ENCODE measurements around the gene MPZL1.
"Not testable (repeated sequence)": the region's sequence is repeated elsewhere in the genome, so short reads cannot be mapped to it uniquely, and the experiment has no call there.

MPZL1 gene

DNA sequence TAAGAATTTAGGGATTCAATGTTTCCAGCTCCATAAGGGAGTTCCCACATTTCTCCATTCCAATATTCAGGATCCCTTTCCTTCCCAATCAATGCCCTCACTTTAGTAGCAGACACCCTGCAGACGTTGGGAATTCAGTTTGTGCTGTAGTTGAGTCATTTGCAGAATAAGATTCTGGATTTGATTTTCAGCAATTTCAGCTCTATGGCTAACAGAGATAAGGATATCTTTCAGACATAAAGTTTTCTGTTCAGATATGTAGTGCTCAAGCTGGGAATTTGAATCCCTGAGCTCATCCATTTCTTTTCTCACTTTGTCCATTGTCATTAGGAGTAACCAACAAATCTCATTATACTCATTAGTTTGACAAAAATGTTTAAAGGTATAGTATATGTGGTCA, 13.1 kb downstream of the MPZL1 start:
- peaks cover 3% of the 10 kb centered on the region for H3K36me3 ChIP-seq (ENCODE audit: control insufficient read depth, insufficient read depth, low read length)
- WGBS, 2 experiments = 92 to 94% methylated on average over 1 of the region's 1 CpG
- no peaks in the 10 kb centered on the region for H3K27me3 ChIP-seq (ENCODE audit: control insufficient read depth, insufficient read depth, low read length, poor library complexity, severe bottlenecking)
- no peaks in the 10 kb centered on the region for H3K4me1 ChIP-seq (ENCODE audit: control insufficient read depth, insufficient read depth, low read length)
- no peak overlapping the region for H3K4me3 ChIP-seq (ENCODE audit: insufficient read depth, low read depth, low read length)
- no peak overlapping the region for H3K27ac ChIP-seq (ENCODE audit: insufficient read depth, low read depth, low read length, poor library complexity, severe bottlenecking)
- no peaks in the 10 kb centered on the region for H3K9me3 ChIP-seq (ENCODE audit: control insufficient read depth, low read length)

DNA sequence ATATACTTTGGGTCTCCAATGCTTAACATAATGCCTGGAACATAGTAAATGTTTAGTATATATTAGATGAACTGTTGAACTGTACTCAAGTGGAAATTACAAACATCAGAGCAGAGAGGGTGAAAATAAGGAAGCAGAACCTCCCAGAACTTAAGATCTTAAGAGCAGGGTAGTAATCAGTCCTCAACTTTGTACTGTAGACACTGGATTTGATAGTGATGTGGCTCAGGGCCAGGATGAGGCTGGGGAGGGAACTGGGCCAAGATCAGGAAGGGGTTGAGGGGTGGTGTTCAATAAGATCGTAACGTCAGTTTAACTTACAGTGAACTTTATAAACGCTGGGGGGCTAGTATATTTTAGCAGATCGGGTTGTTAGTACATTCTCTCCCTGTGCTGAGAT, 15.4 kb downstream of the MPZL1 start:
- Histone ChIP-seq H3K4me3 (ENCODE audit: insufficient read depth, low read depth, low read length) (no peak overlapping the region), H3K9me3 (ENCODE audit: control insufficient read depth, low read length) (no peaks in the 10 kb centered on the region), H3K27me3 (ENCODE audit: control insufficient read depth, insufficient read depth, low read length, poor library complexity, severe bottlenecking) (no peaks in the 10 kb centered on the region), H3K27ac (ENCODE audit: insufficient read depth, low read depth, low read length, poor library complexity, severe bottlenecking) (no peak overlapping the region), H3K36me3 (ENCODE audit: control insufficient read depth, insufficient read depth, low read length) (no peaks in the 10 kb centered on the region), H3K4me1 (ENCODE audit: control insufficient read depth, insufficient read depth, low read length) (no peaks in the 10 kb centered on the region)
- 94 to 96% methylated on average over 4 of the region's 4 CpGs for WGBS, 2 experiments

DNA sequence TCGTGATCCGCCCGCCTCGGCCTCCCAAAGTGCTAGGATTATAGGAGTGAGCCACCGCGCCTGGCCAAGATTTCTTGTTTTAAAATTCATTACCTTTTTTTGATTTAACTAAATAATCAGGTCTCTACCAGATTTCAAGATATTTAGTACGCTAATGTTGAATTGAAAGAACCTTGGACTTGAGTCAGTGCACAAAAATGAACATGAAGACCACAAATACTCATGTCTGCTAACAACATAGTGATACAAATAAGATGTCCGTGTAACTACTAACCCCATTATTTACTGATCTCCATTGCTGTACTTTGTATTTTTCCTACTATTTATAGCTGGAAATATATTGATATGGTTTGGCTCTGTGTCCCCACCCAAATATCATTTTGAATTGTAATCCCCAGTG, 16.4 kb downstream of the MPZL1 start:
- Histone ChIP-seq H3K4me3 (ENCODE audit: insufficient read depth, low read depth, low read length) (no peak overlapping the region), H3K36me3 (ENCODE audit: control insufficient read depth, insufficient read depth, low read length) (no peaks in the 10 kb centered on the region), H3K27me3 (ENCODE audit: control insufficient read depth, insufficient read depth, low read length, poor library complexity, severe bottlenecking) (no peaks in the 10 kb centered on the region), H3K9me3 (ENCODE audit: control insufficient read depth, low read length) (no peaks in the 10 kb centered on the region), H3K27ac (ENCODE audit: insufficient read depth, low read depth, low read length, poor library complexity, severe bottlenecking) (no peak overlapping the region), H3K4me1 (ENCODE audit: control insufficient read depth, insufficient read depth, low read length) (no peaks in the 10 kb centered on the region)
- 94 to 95% methylated on average over 8 of the region's 8 CpGs for WGBS, 2 experiments

DNA sequence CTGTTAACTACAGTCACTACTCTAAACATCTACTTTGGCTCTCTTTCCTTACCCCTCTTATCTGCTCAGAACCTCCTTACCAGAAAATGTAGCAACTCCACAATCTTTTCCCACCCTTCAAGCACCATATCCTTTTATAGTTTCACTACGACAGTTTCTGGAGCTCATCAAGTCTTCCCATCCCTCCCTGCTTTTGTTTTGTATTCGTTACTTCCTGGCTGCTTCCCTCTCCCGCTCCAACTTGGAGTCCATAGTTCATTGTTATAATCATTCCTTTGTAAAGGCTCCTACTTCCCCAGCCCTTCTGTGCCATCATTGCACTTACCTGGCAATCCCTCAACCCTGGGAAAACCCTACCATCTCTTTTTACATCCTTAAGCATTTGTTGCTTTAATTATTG, 18.0 kb downstream of the MPZL1 start:
- Histone ChIP-seq H3K9me3 (ENCODE audit: control insufficient read depth, low read length) (no peaks in the 10 kb centered on the region), H3K4me3 (ENCODE audit: insufficient read depth, low read depth, low read length) (no peak overlapping the region), H3K27me3 (ENCODE audit: control insufficient read depth, insufficient read depth, low read length, poor library complexity, severe bottlenecking) (no peaks in the 10 kb centered on the region), H3K36me3 (ENCODE audit: control insufficient read depth, insufficient read depth, low read length) (no peaks in the 10 kb centered on the region), H3K4me1 (ENCODE audit: control insufficient read depth, insufficient read depth, low read length) (no peaks in the 10 kb centered on the region), H3K27ac (ENCODE audit: insufficient read depth, low read depth, low read length, poor library complexity, severe bottlenecking) (no peak overlapping the region)
- WGBS, 2 experiments = 85 to 88% methylated on average over 3 of the region's 3 CpGs

DNA sequence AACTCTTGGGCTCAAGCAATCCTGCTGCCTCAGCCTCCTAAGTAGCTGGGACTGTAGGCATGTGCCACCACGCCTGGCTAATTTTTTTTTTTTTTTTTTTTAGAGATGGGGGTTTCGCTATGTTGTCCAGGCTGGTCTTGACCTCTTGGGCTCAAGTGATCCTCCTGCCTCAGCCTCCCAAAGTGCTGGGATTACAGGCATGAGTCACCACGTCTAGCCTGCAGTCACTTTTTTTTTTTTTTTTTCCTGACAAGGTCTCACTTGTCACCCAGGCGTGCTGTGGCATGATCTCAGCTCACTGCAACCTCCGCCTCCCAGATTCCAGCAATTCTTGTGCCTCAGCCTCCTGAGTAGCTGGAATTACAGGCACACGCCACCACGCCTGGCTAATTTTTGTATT, 19.3 kb downstream of the MPZL1 start:
- H3K9me3 ChIP-seq (ENCODE audit: control insufficient read depth, low read length); H3K4me3 ChIP-seq (ENCODE audit: insufficient read depth, low read depth, low read length); H3K4me1 ChIP-seq (ENCODE audit: control insufficient read depth, insufficient read depth, low read length); H3K36me3 ChIP-seq (ENCODE audit: control insufficient read depth, insufficient read depth, low read length); H3K27ac ChIP-seq (ENCODE audit: insufficient read depth, low read depth, low read length, poor library complexity, severe bottlenecking); H3K27me3 ChIP-seq (ENCODE audit: control insufficient read depth, insufficient read depth, low read length, poor library complexity, severe bottlenecking): not testable (repeated sequence)
- WGBS, 2 experiments = 91 to 93% methylated on average over 7 of the region's 7 CpGs

DNA sequence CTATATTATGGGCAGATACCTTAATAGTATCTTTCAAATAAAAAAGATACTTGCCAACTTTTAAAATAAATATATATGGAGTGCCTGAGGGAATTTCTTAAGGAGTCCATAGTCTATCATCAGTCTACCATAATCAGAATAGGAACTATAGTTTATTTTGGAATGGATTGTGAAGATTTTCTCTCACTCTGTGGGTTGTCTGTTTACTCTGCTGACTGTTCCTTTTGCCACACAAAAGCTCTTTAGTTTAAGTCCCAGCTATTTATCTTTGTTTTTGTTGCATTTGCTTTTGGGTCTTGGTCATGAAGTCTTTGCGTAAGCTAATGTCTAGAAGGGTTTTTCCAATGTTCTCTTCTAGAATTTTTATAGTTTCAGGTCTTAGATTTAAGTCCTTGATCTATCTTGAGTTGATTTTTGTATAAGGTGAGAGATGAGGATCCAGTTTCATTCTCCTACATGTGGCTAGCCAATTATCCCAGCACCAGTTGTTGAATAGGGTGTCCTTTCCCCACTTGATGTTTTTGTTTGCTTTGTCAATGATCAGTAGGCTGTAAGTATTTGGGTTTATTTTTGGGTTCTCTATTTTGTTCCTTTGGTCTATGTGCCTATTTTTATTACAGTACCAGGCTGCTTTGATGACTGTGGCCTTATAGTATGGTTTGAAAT, 20.7 kb downstream of the MPZL1 start:
- not testable (repeated sequence) for H3K4me1 ChIP-seq (ENCODE audit: control insufficient read depth, insufficient read depth, low read length); H3K27me3 ChIP-seq (ENCODE audit: control insufficient read depth, insufficient read depth, low read length, poor library complexity, severe bottlenecking); H3K4me3 ChIP-seq (ENCODE audit: insufficient read depth, low read depth, low read length); H3K36me3 ChIP-seq (ENCODE audit: control insufficient read depth, insufficient read depth, low read length); H3K27ac ChIP-seq (ENCODE audit: insufficient read depth, low read depth, low read length, poor library complexity, severe bottlenecking); H3K9me3 ChIP-seq (ENCODE audit: control insufficient read depth, low read length)
- WGBS, 2 experiments = 75 to 96% methylated on average over 1 of the region's 1 CpG

DNA sequence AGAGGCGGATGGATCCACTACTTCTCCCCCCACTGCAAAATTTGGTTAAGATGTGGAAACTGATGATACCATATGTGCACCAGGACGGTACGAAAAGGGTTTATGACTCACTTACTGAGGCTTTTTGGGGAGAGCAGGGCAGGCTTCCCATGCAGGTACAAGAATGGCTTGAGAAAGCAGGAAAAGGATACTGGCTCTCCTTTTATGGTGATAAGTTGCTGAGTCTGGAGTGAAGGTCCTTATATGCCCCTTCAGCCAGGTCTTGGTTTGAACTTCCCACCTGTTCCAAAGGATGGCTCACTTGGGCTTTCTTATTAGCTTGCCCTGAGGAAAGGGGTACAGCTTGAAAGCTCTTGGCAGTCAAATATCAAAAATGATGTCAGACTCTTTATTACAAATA, 23.1 kb downstream of the MPZL1 start:
- Histone ChIP-seq H3K4me3 (ENCODE audit: insufficient read depth, low read depth, low read length) (no peak overlapping the region), H3K36me3 (ENCODE audit: control insufficient read depth, insufficient read depth, low read length) (no peaks in the 10 kb centered on the region), H3K27me3 (ENCODE audit: control insufficient read depth, insufficient read depth, low read length, poor library complexity, severe bottlenecking) (no peaks in the 10 kb centered on the region), H3K9me3 (ENCODE audit: control insufficient read depth, low read length) (no peaks in the 10 kb centered on the region), H3K27ac (ENCODE audit: insufficient read depth, low read depth, low read length, poor library complexity, severe bottlenecking) (no peak overlapping the region), H3K4me1 (ENCODE audit: control insufficient read depth, insufficient read depth, low read length) (no peaks in the 10 kb centered on the region)
- 95 to 96% methylated on average over 3 of the region's 3 CpGs for WGBS, 2 experiments

DNA sequence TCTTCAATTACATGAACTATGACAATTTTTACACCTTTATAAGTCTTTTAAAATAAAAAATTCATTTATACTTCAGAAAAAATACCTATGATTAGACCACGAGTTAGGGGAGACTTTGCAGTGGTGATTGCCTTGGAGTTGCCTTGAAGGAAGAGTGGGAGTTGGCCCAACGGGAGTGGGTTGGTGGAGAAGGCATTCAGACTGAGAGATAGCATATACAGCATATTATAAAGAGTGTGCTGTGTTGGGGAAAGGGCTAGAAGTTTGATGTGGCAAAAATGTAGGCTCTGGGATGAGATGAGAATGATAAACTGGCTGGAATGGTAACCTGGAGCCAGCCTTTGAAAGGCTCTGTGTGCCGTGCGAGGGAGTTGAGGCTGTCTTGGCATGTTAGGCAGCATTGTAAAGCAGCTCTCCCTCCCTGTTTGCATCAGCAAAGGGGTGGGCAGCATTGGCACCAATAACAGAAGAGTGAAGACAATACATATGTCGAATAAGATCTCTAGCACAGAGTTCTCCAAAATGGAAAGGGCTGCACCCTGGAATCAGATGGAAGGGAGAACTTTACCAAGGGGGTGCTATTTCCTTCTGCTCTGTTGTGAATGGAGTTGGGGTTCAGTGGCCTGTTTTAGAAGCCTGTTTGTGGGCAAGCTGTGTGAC, 24.4 kb downstream of the MPZL1 start:
- Histone ChIP-seq H3K4me3 (ENCODE audit: insufficient read depth, low read depth, low read length) (no peak overlapping the region), H3K36me3 (ENCODE audit: control insufficient read depth, insufficient read depth, low read length) (no peaks in the 10 kb centered on the region), H3K27me3 (ENCODE audit: control insufficient read depth, insufficient read depth, low read length, poor library complexity, severe bottlenecking) (no peaks in the 10 kb centered on the region), H3K4me1 (ENCODE audit: control insufficient read depth, insufficient read depth, low read length) (no peaks in the 10 kb centered on the region), H3K9me3 (ENCODE audit: control insufficient read depth, low read length) (no peaks in the 10 kb centered on the region), H3K27ac (ENCODE audit: insufficient read depth, low read depth, low read length, poor library complexity, severe bottlenecking) (no peak overlapping the region)
- WGBS, 2 experiments = 87 to 88% methylated on average over 5 of the region's 5 CpGs

DNA sequence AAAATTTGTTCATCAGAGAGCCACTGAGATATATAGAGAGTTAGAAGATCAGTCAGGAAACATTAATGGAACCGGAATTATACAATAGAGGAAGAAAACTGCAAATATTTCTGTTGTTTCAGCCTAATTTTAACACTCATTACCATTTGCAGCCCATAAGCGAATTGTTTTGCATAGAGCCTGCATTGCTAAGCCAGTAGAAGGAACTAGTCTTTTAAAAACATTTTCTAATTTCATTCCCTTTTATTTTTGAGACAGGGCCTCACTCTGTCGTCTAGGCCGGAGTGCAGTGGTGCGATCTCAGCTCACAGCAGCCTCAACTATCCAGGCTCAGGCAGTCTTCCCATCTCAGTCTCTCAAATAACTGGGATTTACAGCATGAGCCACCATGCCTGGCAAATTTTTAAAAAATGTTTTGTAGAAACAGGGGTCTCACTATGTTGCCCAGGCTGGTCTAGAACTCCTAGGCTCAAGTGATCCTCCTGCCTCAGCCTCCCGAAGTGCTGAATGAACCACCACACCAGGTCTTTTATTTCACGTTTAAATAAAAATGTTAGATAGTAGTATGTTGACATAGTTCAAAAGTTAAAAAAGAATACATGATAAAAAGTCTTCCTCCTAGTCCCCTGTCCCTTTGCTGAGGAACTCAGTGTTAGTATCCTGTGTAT, 25.3 kb downstream of the MPZL1 start:
- Histone ChIP-seq H3K27me3 (ENCODE audit: control insufficient read depth, insufficient read depth, low read length, poor library complexity, severe bottlenecking) (no peaks in the 10 kb centered on the region), H3K9me3 (ENCODE audit: control insufficient read depth, low read length) (no peaks in the 10 kb centered on the region), H3K4me1 (ENCODE audit: control insufficient read depth, insufficient read depth, low read length) (no peaks in the 10 kb centered on the region), H3K27ac (ENCODE audit: insufficient read depth, low read depth, low read length, poor library complexity, severe bottlenecking) (no peak overlapping the region), H3K4me3 (ENCODE audit: insufficient read depth, low read depth, low read length) (no peak overlapping the region), H3K36me3 (ENCODE audit: control insufficient read depth, insufficient read depth, low read length) (no peaks in the 10 kb centered on the region)
- WGBS, 2 experiments = 91 to 96% methylated on average over 6 to 7 of the region's 7 CpGs

DNA sequence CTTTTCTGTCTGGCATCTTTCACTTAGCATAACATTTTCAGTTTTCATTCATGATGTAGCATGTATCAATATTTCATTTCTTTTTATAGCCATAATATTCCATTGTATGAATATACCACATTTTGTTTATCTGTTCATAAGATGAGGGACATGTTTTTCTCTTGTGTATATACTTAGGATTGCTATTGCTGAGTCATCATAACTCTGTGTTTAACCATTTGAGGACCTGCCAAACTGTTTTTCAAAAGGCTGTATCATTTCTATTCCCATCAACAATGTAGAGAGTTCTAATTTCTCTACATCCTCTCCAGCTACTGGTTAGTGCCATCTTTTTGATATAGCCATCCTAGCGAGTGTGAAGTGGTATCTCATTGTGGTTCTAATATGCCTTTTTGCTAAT, 26.2 kb downstream of the MPZL1 start:
- H3K27ac ChIP-seq (ENCODE audit: insufficient read depth, low read depth, low read length, poor library complexity, severe bottlenecking) = no peak overlapping the region
- H3K9me3 ChIP-seq (ENCODE audit: control insufficient read depth, low read length) = no peaks in the 10 kb centered on the region
- H3K27me3 ChIP-seq (ENCODE audit: control insufficient read depth, insufficient read depth, low read length, poor library complexity, severe bottlenecking) = no peaks in the 10 kb centered on the region
- no peaks in the 10 kb centered on the region for H3K4me1 ChIP-seq (ENCODE audit: control insufficient read depth, insufficient read depth, low read length)
- WGBS, 2 experiments = 80 to 93% methylated on average over 1 of the region's 1 CpG
- H3K36me3 ChIP-seq (ENCODE audit: control insufficient read depth, insufficient read depth, low read length) = no peaks in the 10 kb centered on the region
- no peak overlapping the region for H3K4me3 ChIP-seq (ENCODE audit: insufficient read depth, low read depth, low read length)

Measured in ectodermal cell (in vitro differentiated cells).